IPS-20b (cell line): ENCODE data around the gene BAIAP2.
A peak's percentile ranks its signal among the peaks of the same experiment; 100 is the strongest.
"Not testable (repeated sequence)": the region's sequence is repeated elsewhere in the genome, so short reads cannot be mapped to it uniquely, and the experiment has no call there.

Experiments used
- H3K27ac ChIP-seq: one replicate; pipeline ENCODE4 v1.5.1; 2013; ENCODE audit warnings: low read length
- H3K27me3 ChIP-seq: 2 replicates; pipeline ENCODE4 v1.6.1; 2013; ENCODE audit warnings: mild to moderate bottlenecking, low read length, inconsistent platforms; ENCODE audit not compliant: insufficient read depth
- H3K36me3 ChIP-seq: 2 replicates; pipeline ENCODE4 v1.6.1; 2013; ENCODE audit warnings: low read depth, mild to moderate bottlenecking, inconsistent platforms, low read length, moderate library complexity; ENCODE audit not compliant: insufficient read depth
- H3K4me1 ChIP-seq: 2 replicates; pipeline ENCODE4 v1.6.1; 2013; ENCODE audit warnings: mild to moderate bottlenecking, control low read depth, inconsistent platforms, low read length, moderate library complexity; ENCODE audit not compliant: insufficient read depth
- H3K4me3 ChIP-seq: 2 replicates; pipeline ENCODE4 v1.5.1; 2013; ENCODE audit warnings: mild to moderate bottlenecking, low read length, inconsistent platforms
- H3K9ac ChIP-seq: 2 replicates; pipeline ENCODE4 v1.6.1; 2013; ENCODE audit warnings: low read depth, mild to moderate bottlenecking, inconsistent platforms, low read length, moderate library complexity
- H3K9me3 ChIP-seq: 2 replicates; pipeline ENCODE4 v1.6.1; 2013; ENCODE audit warnings: mild to moderate bottlenecking, low read depth, low read length, inconsistent platforms; ENCODE audit not compliant: insufficient read depth

BAIAP2 gene

GRCh38 chr17:81017330-81017729, 17.6 kb upstream of the BAIAP2 start:
- not testable (repeated sequence) for H3K27ac ChIP-seq, H3K36me3 ChIP-seq, H3K9me3 ChIP-seq, H3K4me1 ChIP-seq, H3K4me3 ChIP-seq, H3K9ac ChIP-seq, H3K27me3 ChIP-seq

GRCh38 chr17:81018044-81018802, 16.7 kb upstream of the BAIAP2 start:
- no peaks in the 10 kb centered on the region for H3K9me3 ChIP-seq
- H3K36me3 ChIP-seq: no peaks in the 10 kb centered on the region
- no peaks in the 10 kb centered on the region; the same call in 1 of the 2 replicates for H3K4me1 ChIP-seq
- H3K27me3 ChIP-seq: no peaks in the 10 kb centered on the region; the same call in 1 of the 2 replicates
- no peak overlapping the region for H3K27ac ChIP-seq
- 0 out of 2 replicates have a peak overlapping the region, but pooled peaks have one; percentile 33 for H3K9ac ChIP-seq
- no peak overlapping the region for H3K4me3 ChIP-seq

GRCh38 chr17:81019563-81020442, 15.1 kb upstream of the BAIAP2 start:
- no peaks in the 10 kb centered on the region for H3K36me3 ChIP-seq
- H3K27ac ChIP-seq: no peak overlapping the region
- H3K4me1 ChIP-seq: no peaks in the 10 kb centered on the region; the same call in 1 of the 2 replicates
- no peak overlapping the region for H3K9ac ChIP-seq
- H3K4me3 ChIP-seq: no peak overlapping the region
- H3K9me3 ChIP-seq: no peaks in the 10 kb centered on the region
- no peaks in the 10 kb centered on the region; the same call in 1 of the 2 replicates for H3K27me3 ChIP-seq

- no peak overlapping the region for H3K27ac ChIP-seq
- H3K36me3 ChIP-seq: no peaks in the 10 kb centered on the region
- H3K4me3 ChIP-seq: no peak overlapping the region
- no peak overlapping the region for H3K9ac ChIP-seq
- H3K9me3 ChIP-seq: no peaks in the 10 kb centered on the region
- no peaks in the 10 kb centered on the region; the same call in 1 of the 2 replicates for H3K4me1 ChIP-seq
- H3K27me3 ChIP-seq: no peaks in the 10 kb centered on the region; the same call in 1 of the 2 replicates
Observed at GRCh38 chr17:81020443-81020766, 14.5 kb upstream of the BAIAP2 start.

DNA sequence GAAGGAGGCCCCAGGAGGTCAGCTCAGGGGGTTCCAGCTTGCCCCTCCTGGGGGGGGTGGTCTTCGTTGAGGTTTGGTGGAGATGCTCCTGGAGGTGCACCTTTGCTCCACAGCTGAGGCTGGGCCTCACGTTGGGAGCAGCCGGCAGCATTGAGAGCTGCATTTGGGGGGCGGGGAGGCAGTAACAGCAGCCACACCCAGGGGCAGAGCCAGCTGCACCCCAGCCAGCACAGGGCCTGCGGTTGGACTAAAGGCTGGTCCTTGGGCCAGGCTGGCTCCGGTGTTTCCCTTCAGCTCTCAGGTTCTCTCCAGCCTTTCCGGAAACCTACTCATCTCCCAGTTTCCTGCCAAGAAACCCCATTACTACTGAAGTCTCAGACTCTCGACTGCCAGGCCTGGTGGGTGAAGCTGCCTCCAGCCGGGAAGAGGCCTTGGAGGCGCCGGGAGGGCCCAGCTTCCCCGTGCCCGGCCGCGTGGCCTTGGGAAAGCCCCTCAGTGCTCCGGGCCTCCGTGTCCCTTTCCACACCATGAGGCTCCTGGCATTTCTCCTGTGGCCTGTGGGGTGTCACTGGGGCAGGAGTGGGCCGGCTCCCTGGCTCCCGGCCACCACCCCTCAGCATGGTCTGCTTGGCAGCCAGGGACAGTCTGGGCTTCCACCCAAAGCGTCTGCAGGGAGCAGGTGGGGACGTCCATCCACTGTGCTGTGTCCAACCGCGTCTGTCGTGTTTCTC, 14.0 kb upstream of the BAIAP2 start:
- no peaks in the 10 kb centered on the region; the same call in 1 of the 2 replicates for H3K27me3 ChIP-seq

DNA sequence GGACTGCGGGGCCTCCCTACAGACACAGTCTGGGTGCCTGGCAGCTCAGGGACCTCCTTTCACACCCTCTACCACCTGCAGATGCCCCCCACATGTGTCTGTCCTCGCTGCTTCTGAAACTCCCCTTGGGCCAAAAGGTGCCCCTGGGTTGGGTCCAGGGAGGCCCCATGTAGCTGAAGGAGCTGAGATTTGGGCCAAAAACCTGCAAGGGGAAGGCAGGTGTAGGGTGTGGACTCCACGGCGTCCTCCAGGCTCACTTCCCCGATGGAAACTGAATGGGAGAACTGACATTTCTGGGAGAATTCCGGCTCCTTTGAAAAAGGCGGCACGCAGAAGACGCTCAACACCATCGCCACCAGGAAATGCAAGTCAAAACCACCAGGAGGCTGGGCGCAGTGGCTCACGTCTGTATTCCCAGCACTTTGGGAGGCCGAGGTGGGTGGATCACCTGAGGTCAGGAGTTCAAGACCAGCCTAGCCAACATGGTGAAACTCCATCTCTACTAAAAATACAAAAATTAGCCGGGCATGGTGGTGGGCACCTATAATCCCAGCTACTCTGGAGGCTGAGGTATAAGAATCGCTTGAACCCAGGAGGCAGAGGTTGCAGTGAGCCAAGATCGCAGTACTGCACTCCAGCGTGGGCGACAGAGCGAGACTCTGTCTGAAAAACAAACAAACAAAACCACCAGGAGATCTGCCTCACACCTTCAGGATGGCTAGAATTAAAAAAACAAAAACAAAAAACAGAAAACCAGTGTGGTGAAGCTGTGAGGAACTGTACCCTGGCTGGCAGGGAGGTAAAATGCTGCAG, 13.2 kb upstream of the BAIAP2 start:
- no peak overlapping the region for H3K9ac ChIP-seq
- no peaks in the 10 kb centered on the region for H3K36me3 ChIP-seq
- H3K9me3 ChIP-seq: no peaks in the 10 kb centered on the region
- H3K27me3 ChIP-seq: no peaks in the 10 kb centered on the region; the same call in 1 of the 2 replicates
- H3K4me3 ChIP-seq: no peak overlapping the region
- H3K4me1 ChIP-seq: no peaks in the 10 kb centered on the region; the same call in 1 of the 2 replicates
- H3K27ac ChIP-seq: no peak overlapping the region

More for the DNA sequence above, 14.0 kb upstream of the BAIAP2 start:
- no peak overlapping the region for H3K27ac ChIP-seq
- no peaks in the 10 kb centered on the region for H3K36me3 ChIP-seq
- no peaks in the 10 kb centered on the region for H3K9me3 ChIP-seq
- no peak overlapping the region for H3K9ac ChIP-seq
- H3K4me1 ChIP-seq: no peaks in the 10 kb centered on the region; the same call in 1 of the 2 replicates
- no peak overlapping the region for H3K4me3 ChIP-seq

- Histone ChIP-seq H3K27me3 (no peaks in the 10 kb centered on the region; the same call in 1 of the 2 replicates), H3K9me3 (no peaks in the 10 kb centered on the region), H3K36me3 (no peaks in the 10 kb centered on the region), H3K27ac (no peak overlapping the region), H3K4me3 (no peak overlapping the region), H3K9ac (no peak overlapping the region), H3K4me1 (no peaks in the 10 kb centered on the region; the same call in 1 of the 2 replicates)
Observed at GRCh38 chr17:81022344-81022676, 12.6 kb upstream of the BAIAP2 start.

GRCh38 chr17:81025065-81025740, 9.7 kb upstream of the BAIAP2 start:
- no peaks in the 10 kb centered on the region for H3K4me1 ChIP-seq
- no peaks in the 10 kb centered on the region for H3K36me3 ChIP-seq
- no peak overlapping the region for H3K27ac ChIP-seq
- no peak overlapping the region for H3K9ac ChIP-seq
- H3K9me3 ChIP-seq: no peaks in the 10 kb centered on the region
- H3K4me3 ChIP-seq: no peak overlapping the region
- H3K27me3 ChIP-seq: no peaks in the 10 kb centered on the region; the same call in 1 of the 2 replicates

DNA sequence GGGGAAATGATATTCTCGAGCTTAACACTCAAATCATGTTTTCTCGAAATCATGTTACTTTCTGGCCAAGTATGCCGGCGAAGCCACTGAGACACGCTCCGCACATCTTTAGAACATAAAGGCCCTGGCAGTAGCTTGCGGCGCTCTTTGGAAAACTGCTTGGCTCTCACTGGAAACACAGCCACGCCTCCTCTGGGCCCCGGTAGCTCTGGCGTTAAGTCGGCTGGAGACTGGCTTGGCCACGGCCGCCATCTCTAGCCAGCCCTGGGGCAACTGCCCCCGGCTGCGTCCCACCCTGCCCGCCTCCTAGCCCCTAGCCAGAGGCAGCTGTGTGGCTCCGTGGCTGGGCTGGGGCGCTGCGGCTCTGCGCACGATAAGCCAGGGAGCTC, 9.2 kb upstream of the BAIAP2 start:
- Histone ChIP-seq H3K27me3 (no peaks in the 10 kb centered on the region; the same call in 1 of the 2 replicates), H3K4me3 (no peak overlapping the region), H3K4me1 (no peaks in the 10 kb centered on the region), H3K36me3 (no peaks in the 10 kb centered on the region), H3K9me3 (no peaks in the 10 kb centered on the region), H3K9ac (no peak overlapping the region), H3K27ac (no peak overlapping the region)

DNA sequence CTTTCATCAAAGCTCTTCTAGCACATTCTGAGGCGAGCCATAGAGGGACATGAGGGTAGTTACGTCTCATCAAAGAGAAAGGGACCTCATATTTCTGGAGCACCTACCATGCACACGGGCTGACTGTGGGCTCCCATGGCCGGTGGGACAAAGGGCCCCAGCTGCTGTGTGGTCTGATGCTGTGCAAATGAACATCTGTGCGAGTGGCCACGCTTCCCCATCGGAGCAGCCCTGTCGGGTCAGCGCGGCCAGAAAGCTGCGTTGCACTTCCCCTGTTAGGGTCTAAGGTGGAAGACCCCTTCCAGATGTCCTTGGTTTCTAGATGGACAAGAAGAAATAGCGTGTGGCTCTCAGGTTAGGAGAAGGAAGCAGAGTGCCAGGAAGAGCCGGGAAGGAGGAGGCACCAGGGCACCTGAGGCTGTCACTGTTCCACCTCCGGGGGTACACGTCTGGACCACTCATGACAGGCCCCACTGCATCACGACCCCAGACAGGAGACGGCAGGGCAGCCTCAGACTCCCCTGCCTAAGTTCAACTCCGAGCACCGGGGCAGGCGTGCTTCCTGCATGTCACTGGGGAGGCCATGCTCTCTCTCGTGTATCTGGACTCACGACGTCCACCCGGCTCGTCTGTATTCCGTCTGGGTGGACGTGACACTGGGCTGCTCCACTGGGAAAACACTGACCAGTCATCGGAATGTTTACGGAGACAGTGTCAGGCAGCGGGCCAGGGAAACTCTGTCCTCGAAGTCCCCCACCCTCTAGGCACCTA, 8.5 kb upstream of the BAIAP2 start:
- Histone ChIP-seq H3K9ac (no peak overlapping the region), H3K9me3 (no peaks in the 10 kb centered on the region), H3K27me3 (no peaks in the 10 kb centered on the region; the same call in 1 of the 2 replicates), H3K27ac (no peak overlapping the region), H3K4me1 (no peaks in the 10 kb centered on the region), H3K4me3 (no peak overlapping the region), H3K36me3 (no peaks in the 10 kb centered on the region)
